ENCODE data around the gene RASAL2.
"Not testable (repeated sequence)": the region's sequence is repeated elsewhere in the genome, so short reads cannot be mapped to it uniquely, and the experiment has no call there.

Gene RASAL2

GRCh38 chr1:178120520-178121052 is 26.7 kb downstream of the RASAL2 start:
- DNase-seq, result not testable (repeated sequence)

DNA sequence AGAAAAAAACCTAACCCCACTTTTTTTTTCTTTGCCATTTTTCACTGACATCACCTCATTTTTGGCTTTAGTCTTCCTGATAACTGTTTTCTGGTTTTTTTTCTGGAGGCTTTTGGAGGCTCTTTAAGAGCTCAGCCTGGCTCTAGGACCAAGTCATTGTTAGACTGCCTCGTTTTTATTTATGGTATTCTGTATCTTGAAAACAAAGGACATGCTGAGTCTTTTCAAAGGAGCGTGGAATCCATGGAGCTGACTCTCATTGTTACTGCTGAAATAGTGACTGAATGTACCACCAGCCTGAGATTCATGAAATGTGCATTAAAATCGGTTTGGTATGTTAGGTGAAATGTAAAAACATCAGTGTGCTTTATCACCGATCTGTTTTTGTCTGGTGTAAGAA is 28.0 kb downstream of the RASAL2 start:
- no peak for DNase-seq

DNA sequence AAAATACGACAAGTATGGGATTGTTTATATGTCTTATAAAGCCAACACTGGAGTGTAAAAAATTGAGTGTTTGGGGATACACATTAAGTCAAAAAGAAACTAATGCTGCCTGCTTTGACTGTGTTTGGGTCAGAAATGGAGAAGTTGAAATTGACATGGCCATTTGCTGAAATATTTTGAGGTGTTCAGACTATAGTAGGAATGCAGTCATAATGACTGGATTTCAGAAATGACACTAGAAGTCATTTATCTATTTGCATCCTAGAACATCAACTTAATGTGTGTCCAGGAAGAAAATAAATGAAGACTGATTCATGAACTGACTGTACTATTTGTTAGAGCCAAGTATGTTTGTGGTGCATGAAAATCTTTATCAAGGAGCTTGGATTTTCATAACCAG is 28.4 kb downstream of the RASAL2 start:
- no peak for DNase-seq

DNA sequence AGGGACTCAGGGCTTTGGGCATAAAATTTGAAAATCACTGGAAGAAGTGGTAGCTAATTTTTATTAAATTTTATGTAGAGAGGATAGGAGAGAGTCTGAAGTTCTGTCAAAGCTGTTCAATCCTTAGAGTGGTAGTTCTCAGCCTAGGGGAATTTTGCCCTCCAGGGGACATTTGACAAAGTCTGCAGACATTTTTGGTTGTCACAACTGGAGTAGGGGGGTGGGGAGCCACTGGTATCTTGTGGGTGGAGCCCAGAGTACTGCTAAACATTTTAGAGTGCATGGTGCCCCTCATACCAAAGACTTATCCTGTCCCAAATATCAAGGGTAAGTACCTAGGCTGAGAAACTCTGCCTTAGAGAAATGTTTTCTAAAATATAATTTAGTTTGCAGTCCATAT is 30.2 kb downstream of the RASAL2 start:
- DNase-seq, result no peak

GRCh38 chr1:178126261-178126660 is 32.4 kb downstream of the RASAL2 start:
- no peak for DNase-seq

DNA sequence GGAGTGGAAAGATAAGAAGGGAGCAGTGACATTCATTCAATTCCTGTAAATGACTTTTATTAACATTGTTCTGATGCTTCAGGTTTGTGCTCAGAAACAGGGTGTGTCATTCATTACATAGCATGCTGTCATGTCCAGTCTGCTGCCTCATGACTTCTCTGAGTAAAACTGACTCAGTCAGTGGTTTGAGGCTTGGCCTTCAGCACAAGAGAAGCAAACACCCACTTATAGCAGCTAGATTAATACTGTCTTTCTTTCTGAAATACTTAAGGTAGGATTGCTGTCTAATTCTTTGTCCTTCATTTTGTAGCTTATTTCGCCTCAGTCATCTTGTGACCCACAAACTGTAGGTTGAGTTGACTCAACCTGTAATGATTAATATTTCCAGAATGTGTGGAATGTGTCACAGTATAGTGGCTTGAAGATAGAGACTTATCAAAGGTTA is 32.9 kb downstream of the RASAL2 start:
- DNase-seq, result no peak

DNA sequence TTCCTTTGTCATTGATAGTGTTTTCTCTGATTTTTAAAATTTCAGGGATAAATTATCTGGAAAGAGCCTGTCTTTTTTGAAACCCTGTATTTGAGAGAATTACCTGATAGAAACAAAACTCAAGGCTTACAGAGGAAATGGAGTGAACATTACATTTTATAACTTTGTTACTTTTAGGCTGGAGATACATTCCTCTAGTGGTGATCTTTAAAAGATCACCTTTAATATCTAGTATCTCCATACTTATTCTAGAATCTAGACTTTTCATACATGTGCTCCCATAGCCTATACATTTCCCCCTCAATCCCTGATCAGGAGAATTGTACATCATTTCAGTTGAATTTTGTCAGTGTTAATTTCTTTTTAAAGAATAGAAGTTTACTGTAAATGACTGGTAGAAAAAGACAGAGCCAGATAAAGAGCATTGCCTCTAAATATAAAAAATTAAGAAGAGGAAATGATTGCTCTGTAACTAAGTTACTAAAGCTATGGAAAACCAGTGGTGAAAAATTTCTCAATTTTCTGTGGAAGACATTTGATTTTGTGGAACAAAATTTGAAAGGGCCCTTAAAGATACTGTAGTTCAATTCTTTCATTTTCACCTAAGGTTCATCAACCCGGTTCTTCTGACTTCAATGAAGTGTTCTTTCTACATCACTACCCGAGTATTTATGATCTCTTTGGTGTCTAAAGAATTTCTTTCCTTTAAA is 33.7 kb downstream of the RASAL2 start:
- no peak for DNase-seq

GRCh38 chr1:178133239-178133989 is 39.5 kb downstream of the RASAL2 start:
- DNase-seq, result no peak

DNA sequence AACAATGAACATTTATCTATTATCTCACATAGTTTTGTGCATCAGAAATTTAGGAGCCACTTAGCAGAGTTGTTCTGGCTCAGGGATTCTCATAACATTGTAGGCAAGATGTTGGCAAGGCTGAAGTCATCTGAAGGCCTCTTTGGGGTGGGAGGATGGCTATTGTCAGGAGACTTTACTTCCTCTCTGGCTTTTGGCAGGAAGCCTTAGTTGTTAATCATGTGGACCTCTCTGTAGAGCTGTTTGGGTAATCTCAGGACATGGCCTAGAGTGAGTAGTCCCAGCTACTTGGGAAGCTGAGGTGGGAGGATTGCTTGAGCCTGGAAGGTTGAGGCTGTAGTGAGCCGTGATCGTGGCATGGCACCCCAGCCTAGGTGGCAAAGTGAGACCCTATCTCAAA is 40.2 kb downstream of the RASAL2 start:
- no peak for DNase-seq

- DNase-seq, result no peak
Observed at GRCh38 chr1:178137238-178137637, 43.3 kb downstream of the RASAL2 start.

GRCh38 chr1:178142806-178143205 is 48.9 kb downstream of the RASAL2 start:
- no peak for DNase-seq

DNA sequence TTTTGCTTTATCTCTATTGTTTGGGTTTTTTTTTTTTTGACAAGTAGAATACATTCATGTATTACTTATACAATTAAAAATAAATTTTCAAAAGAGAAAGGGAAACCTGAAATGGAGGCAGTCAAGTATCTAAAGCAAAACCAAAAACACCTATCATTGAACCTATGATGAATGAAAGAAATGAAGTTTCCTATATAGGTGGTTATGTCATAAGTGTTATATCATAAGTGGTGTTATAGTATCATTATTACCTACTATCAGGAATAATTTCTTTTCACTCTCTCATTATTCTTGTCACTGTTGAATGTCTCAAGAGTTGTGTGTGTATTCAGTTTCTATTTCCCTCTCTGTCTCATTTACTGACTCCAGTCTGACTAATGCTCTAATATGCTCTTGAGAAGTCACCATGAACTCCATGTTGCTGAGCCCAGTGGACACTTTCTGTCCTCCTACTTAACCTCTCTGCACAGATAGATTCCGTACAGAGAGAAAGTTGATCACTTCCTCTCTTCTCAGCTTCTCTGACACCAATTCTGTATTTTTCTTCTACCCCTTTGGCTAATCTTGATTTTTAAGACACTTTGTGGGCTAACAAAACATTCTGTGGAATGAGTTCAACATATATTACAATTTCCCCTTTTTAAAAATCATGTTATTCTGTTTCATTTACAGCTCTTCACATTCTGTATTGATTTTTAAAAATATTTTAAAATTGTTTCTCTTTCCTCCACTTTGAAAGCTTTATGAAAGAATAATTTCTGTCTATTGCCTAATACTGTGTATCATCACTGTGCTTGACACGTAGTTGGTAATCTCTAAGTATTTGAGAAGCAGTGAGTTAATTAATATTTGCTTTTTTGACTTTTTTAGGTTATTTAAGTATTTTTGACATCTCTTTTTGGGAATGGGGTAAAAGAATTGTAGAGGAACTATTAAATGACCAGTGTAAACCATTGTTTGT is 50.1 kb downstream of the RASAL2 start:
- no peak for DNase-seq

DNA sequence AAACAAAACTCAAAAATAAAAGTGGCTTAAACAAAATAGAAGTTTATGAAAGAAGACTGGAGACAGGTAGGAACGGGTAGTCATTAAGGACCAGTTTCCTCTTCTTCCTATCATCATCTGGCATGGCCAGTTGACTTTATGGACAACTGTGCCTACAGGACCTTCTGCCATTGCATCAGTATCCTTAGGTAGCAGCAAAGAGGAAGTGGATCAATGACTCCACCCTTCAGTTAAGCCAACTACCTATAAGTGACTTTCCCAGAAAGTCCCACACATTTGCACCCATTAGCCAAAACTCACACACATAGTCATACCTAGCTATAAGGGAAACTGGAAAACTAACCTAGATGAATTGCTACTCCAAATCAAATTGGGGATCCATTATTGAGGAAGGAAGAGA is 51.7 kb downstream of the RASAL2 start:
- no peak for DNase-seq

DNA sequence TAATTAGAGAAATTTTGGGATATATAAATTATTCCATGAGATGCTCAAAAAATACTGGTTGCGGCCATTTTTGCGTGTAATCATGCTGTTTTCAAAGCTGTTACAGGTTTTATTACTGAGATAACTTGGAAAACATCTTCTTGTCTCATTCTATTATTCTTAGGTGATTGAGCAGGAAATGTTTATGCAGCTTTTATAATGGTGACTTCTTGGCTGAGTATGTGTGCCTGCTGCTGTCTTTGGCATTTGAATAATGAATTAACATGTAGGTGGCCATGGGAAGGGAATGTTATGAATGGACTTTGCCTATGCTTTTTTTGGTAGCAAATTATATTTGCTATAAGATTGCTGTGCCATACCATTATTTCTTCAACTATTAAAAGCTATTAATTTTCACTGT is 52.5 kb downstream of the RASAL2 start:
- DNase-seq, result no peak

GRCh38 chr1:178150610-178151009 is 56.7 kb downstream of the RASAL2 start:
- DNase-seq, result no peak

- no peak for DNase-seq
Observed at GRCh38 chr1:178151831-178152230, 57.9 kb downstream of the RASAL2 start.

GRCh38 chr1:178155481-178156255 is 61.8 kb downstream of the RASAL2 start:
- no peak for DNase-seq

DNA sequence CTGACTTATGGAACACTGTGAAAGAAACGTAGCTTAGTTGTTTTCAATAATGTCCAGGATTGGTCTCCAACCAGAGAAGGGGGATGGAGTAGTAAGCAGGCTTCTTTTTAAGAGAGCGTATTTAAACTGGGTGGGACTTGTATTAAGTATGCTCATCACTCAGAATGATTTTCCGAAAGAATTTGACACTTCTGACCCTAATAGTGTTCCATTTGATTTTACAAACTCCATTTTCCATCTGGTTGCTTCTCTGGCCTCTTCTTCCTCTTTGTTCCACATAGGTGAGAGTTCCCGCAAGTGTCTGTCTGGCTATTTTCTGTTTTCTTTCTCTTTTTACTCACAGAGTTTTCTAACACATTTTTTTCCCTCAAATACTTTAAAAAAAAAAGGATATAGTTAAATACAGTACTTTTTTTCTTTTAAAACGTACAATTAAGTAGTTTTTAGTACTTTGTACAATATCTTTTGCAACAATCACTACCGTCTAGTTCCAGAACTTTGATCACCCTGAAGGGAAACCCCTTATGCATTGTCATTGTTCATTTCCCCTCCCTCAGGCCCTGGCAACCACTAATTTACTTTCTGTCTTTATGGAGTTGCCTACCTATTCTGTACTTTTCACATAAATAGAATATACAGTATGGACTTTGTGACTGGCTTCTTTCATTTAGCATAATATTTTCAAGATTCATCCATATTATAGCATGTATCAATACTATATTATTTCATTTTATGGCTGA is 67.0 kb downstream of the RASAL2 start:
- DNase-seq, result no peak

- DNase-seq, result no peak
Observed at GRCh38 chr1:178161516-178161915, 67.6 kb downstream of the RASAL2 start.

DNA sequence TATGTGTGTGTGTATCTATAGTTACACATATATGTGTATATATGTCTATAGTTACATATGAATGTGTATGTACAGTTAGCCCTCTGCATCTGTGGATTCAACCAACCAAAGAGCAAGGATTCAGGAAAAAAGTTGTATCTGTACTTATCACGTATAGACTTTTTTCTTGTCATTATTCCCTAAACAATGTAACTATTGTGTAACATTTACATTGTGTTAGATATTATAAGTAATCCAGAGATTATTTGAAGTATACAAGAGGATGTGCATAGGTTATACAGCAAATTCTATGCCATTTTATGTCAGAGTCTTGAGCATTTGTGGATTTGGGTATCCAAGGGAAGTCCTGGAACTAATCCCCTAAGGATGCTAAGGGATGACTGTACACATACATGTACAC is 71.3 kb downstream of the RASAL2 start:
- DNase-seq, result no peak

GRCh38 chr1:178166429-178167024 is 72.6 kb downstream of the RASAL2 start:
- no peak for DNase-seq

Data from DMS79 treated with DMSO at 0.1 percent for 48 hours (cell line).